GM23248 (cell line): Measurements from ENCODE around the gene POFUT1. TPM values are rescaled to one million over a fixed set of nuclear protein-coding genes. Genes with fewer than 3 reads are reported as not detected.

Source experiments
- DNase-seq: peaks from one replicate; pipeline ENCODE4 v3.0.0-alpha.2; 2015
- H2AFZ ChIP-seq: fragments of 200-600 bp; sonication (generic); 2 replicates; pipeline ENCODE4 v1.6.1; 2016; ENCODE audit warnings: antibody characterized with exemption
- H3F3A ChIP-seq: fragments of 200-600 bp; sonication (generic); 2 replicates; pipeline ENCODE4 v1.6.1; 2016; ENCODE audit warnings: mild to moderate bottlenecking, antibody characterized with exemption, mixed run types; ENCODE audit not compliant: insufficient read depth
- H3K27ac ChIP-seq: fragments of 200-600 bp; sonication (generic); 2 replicates; pipeline ENCODE4 v1.5.1; 2016; ENCODE audit warnings: mild to moderate bottlenecking
- H3K27me3 ChIP-seq: fragments of 200-600 bp; sonication (generic); replicated peaks from 2 replicates; pipeline ENCODE4 v1.6.1; 2016; ENCODE audit warnings: mild to moderate bottlenecking; ENCODE audit not compliant: insufficient read depth
- H3K36me3 ChIP-seq: fragments of 200-600 bp; sonication (generic); 2 replicates; pipeline ENCODE4 v1.6.1; 2016; ENCODE audit warnings: low read depth, mild to moderate bottlenecking
- H3K4me1 ChIP-seq: fragments of 200-600 bp; sonication (generic); 2 replicates; pipeline ENCODE4 v1.6.1; 2016; ENCODE audit warnings: mild to moderate bottlenecking; ENCODE audit not compliant: insufficient read depth
- H3K4me2 ChIP-seq: fragments of 200-600 bp; sonication (generic); one replicate; pipeline ENCODE4 v1.6.1; 2016; ENCODE audit warnings: mild to moderate bottlenecking; ENCODE audit not compliant: unreplicated experiment
- H3K4me3 ChIP-seq: fragments of 200-600 bp; sonication (generic); 2 replicates; pipeline ENCODE4 v1.5.1; 2016; ENCODE audit warnings: mild to moderate bottlenecking
- H3K79me2 ChIP-seq: fragments of 200-600 bp; sonication (generic); 2 replicates; pipeline ENCODE4 v1.6.1; 2016; ENCODE audit warnings: mild to moderate bottlenecking; ENCODE audit not compliant: insufficient read depth
- H3K9ac ChIP-seq: fragments of 200-600 bp; sonication (generic); 2 replicates; pipeline ENCODE4 v1.6.1; 2016; ENCODE audit warnings: mild to moderate bottlenecking
- H3K9me2 ChIP-seq: fragments of 200-600 bp; sonication (generic); 2 replicates; pipeline ENCODE4 v1.6.1; 2016; ENCODE audit warnings: mixed run types, mild to moderate bottlenecking, moderate library complexity; ENCODE audit not compliant: insufficient read depth
- H3K9me3 ChIP-seq: fragments of 200-600 bp; sonication (generic); one replicate; pipeline ENCODE4 v1.6.1; 2017; ENCODE audit warnings: low read depth
- H4K20me1 ChIP-seq: fragments of 200-600 bp; sonication (generic); 2 replicates; pipeline ENCODE4 v1.6.0; 2016; ENCODE audit not compliant: insufficient read depth
- EZH2 ChIP-seq: fragments of 200-600 bp; sonication (generic); IDR thresholded peaks from 2 replicates; pipeline ENCODE4 v1.6.1; 2018; ENCODE audit warnings: antibody characterized with exemption, mild to moderate bottlenecking; ENCODE audit not compliant: insufficient read depth, poor library complexity, severe bottlenecking
- EZH2phosphoT487 ChIP-seq: fragments of 200-600 bp; sonication (generic); IDR thresholded peaks from 2 replicates; pipeline ENCODE4 v1.6.1; 2018; ENCODE audit warnings: antibody characterized with exemption, moderate library complexity, mild to moderate bottlenecking, low read depth; ENCODE audit not compliant: insufficient read depth
- WGBS, 2 experiments: methylation state at CpG; one replicate each; pipeline ENCODE4 v1.1.6; 2015 to 2017; ENCODE audit warnings: low lambda C conversion rate in 2 of 2, low coverage in 1 of 2; ENCODE audit errors: missing lambda C conversion rate in 2 of 2; 5-methylcytosine and 5-hydroxymethylcytosine counted together
- in situ Hi-C: fragments of 300-500 bp; cut with MboI; formaldehyde crosslinking; loops from 2 replicates; pipeline ENCODE4 v1.15.0; 2020
- polyA plus RNA-seq: library from polyadenylated mRNA; unstranded; fragments of >200 nt; fragmentation: Nextera tagmentation; extraction: Ambion mirVana; gene quantifications from 2 replicates; pipeline ENCODE4 v1.2.1, GENCODE V29; 2016
- total RNA-seq: library from RNA; depleted of rRNA; stranded (reverse); fragments of >200 nt; shearing (Covaris generic); gene quantifications from 2 replicates; pipeline ENCODE4 v1.2.3, GENCODE V29; 2014

Gene POFUT1
- total and polyA plus RNA-seq, 2 experiments from 2014 or later: 35.4 to 54.1 TPM

- H4K20me1 ChIP-seq: no peaks in the 10 kb centered on the region
- H2AFZ ChIP-seq: no peak overlapping the region
- no peaks in the 10 kb centered on the region for H3K4me1 ChIP-seq
- no peaks in the 10 kb centered on the region for H3K9me2 ChIP-seq
- in situ Hi-C loops: no loop called here
- no peaks in the 10 kb centered on the region for H3K27me3 ChIP-seq
- no peak overlapping the region for H3K4me2 ChIP-seq
- H3F3A ChIP-seq: no peaks in the 10 kb centered on the region
- no peak overlapping the region for H3K4me3 ChIP-seq
- TF ChIP-seq EZH2 (no peak), EZH2phosphoT487 (no peak)
- no peak overlapping the region for H3K27ac ChIP-seq
- H3K9me3 ChIP-seq: no peaks in the 10 kb centered on the region
- H3K36me3 ChIP-seq: peaks cover 14% of the 10 kb centered on the region; the same call in 1 of the 2 replicates
- DNase-seq: no peak
- H3K79me2 ChIP-seq: no peaks in the 10 kb centered on the region
- H3K9ac ChIP-seq: no peak overlapping the region
- 93 to 94% methylated on average over 5 of the region's 5 CpGs for WGBS, 2 experiments
Measured at GRCh38 chr20:32229251-32229747, 21.6 kb downstream of the POFUT1 start.

- Histone ChIP-seq H3F3A (no peaks in the 10 kb centered on the region), H4K20me1 (no peaks in the 10 kb centered on the region), H2AFZ (no peak overlapping the region), H3K36me3 (peaks cover 14% of the 10 kb centered on the region; the same call in 1 of the 2 replicates), H3K9me3 (no peaks in the 10 kb centered on the region), H3K27me3 (no peaks in the 10 kb centered on the region), H3K27ac (no peak overlapping the region), H3K9ac (no peak overlapping the region), H3K4me3 (no peak overlapping the region), H3K9me2 (no peaks in the 10 kb centered on the region), H3K79me2 (no peaks in the 10 kb centered on the region), H3K4me2 (no peak overlapping the region), H3K4me1 (no peaks in the 10 kb centered on the region)
- TF ChIP-seq EZH2: no peak
- TF ChIP-seq EZH2phosphoT487: no peak
- DNase-seq: no peak
- WGBS, 2 experiments: 91 to 99% methylated on average over 13 of the region's 13 CpGs
- in situ Hi-C loops: no loop called here
Measured at GRCh38 chr20:32230707-32231106, 23.0 kb downstream of the POFUT1 start.

- no peaks in the 10 kb centered on the region for H3K9me3 ChIP-seq
- no peaks in the 10 kb centered on the region for H3K27me3 ChIP-seq
- no peak overlapping the region for H3K27ac ChIP-seq
- in situ Hi-C loops: no loop called here
- peaks cover 14% of the 10 kb centered on the region; the same call in 1 of the 2 replicates for H3K36me3 ChIP-seq
- H4K20me1 ChIP-seq: no peaks in the 10 kb centered on the region
- no peaks in the 10 kb centered on the region for H3K9me2 ChIP-seq
- no peak overlapping the region for H2AFZ ChIP-seq
- WGBS, 2 experiments: 98 to 99% methylated on average over 4 of the region's 4 CpGs
- H3F3A ChIP-seq: no peaks in the 10 kb centered on the region
- DNase-seq: no peak
- no peak overlapping the region for H3K4me3 ChIP-seq
- H3K4me2 ChIP-seq: no peak overlapping the region
- no peak for TF ChIP-seq EZH2
- no peak for TF ChIP-seq EZH2phosphoT487
- no peaks in the 10 kb centered on the region for H3K4me1 ChIP-seq
- no peak overlapping the region for H3K9ac ChIP-seq
- no peaks in the 10 kb centered on the region for H3K79me2 ChIP-seq
Measured at GRCh38 chr20:32231245-32231644, 23.6 kb downstream of the POFUT1 start.

GRCh38 chr20:32231847-32232246, 24.2 kb downstream of the POFUT1 start:
- peaks cover 14% of the 10 kb centered on the region; the same call in 1 of the 2 replicates for H3K36me3 ChIP-seq
- WGBS, 2 experiments: 96 to 97% methylated on average over 4 of the region's 4 CpGs

More at GRCh38 chr20:32231847-32232246, 24.2 kb downstream of the POFUT1 start:
- H3K9ac ChIP-seq: no peak overlapping the region
- TF ChIP-seq EZH2: no peak
- TF ChIP-seq EZH2phosphoT487: no peak
- no peak overlapping the region for H3K27ac ChIP-seq
- no peaks in the 10 kb centered on the region for H3F3A ChIP-seq
- no peaks in the 10 kb centered on the region for H3K27me3 ChIP-seq
- no peak overlapping the region for H3K4me2 ChIP-seq
- H3K4me1 ChIP-seq: no peaks in the 10 kb centered on the region
- H4K20me1 ChIP-seq: no peaks in the 10 kb centered on the region
- no peak overlapping the region for H3K4me3 ChIP-seq
- H3K9me2 ChIP-seq: no peaks in the 10 kb centered on the region
- in situ Hi-C loops: no loop called here
- no peak overlapping the region for H2AFZ ChIP-seq
- H3K9me3 ChIP-seq: no peaks in the 10 kb centered on the region
- no peak for DNase-seq
- no peaks in the 10 kb centered on the region for H3K79me2 ChIP-seq
